Measurements from ENCODE around the gene FBXO34.
"Not testable (repeated sequence)": the region's sequence is repeated elsewhere in the genome, so short reads cannot be mapped to it uniquely, and the experiment has no call there.

The FBXO34 gene

DNA sequence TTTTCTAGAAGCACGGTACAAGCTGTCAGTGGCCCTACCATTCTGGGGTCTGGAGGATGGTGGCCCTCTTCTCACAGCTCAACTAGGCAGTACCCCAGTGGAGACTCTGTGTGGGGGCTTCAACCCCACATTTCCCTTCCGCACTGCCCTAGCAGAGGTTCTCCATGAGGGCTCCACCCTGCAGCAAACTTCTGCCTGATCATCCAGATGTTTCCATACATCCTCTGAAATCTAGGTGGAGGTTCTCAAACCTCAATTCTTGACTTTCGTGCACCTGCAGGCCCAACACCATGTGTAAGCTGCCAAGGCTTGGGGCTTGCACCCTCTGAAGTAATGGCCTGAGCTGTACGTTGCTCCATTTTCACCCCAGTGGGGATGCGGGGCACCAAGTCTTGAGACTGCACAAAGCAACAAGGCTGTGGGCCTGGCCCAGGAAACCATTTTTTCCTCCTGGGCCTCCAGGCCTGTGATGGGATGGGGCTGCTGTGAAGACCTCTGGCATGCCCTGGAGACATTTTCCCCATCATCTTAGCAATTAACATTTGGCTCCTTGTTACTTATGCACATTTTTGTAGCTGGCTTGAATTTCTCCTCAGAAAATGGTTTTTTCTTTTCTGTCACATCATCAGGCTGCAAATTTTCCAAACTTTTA lies 41.3 kb downstream of the FBXO34 start:
- not testable (repeated sequence) for DNase-seq (ENCODE audit: low spot score)

DNA sequence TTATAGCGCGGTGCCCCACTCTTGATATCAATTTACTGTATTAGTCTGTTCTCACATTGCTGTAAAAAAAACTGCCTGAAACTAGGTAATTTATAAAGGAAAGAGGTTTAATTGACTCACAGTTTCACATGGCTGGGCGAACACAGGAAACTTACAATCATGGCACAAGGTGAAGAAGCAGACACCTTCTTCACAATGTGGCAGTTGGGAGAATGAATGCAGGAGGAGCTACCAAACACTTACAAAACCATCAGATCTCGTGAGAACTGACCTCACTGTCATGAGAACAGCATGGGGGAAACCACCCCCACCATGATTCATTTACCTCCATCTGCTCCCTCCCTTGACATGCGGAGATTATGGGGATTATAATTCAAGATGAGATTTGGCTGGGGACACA lies 42.3 kb downstream of the FBXO34 start:
- DNase-seq (ENCODE audit: low spot score): no peak

DNA sequence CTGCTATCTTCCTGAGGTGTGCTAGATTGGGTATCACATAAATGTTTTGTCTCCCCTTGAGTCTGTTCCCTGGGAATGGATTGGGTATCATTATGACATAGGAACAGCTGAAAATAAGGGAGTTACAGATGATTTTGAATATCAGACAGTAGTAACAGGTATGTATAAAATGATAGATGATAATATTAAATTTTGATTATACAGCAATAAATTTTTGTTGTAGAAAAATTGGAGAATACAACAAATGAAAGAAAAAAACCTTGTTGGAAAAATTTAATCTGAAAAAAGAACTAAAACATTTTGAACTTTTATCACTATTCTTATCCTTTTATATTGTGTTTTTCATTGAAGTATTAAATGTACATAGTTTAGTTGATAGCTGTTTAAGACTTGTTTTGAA lies 43.2 kb downstream of the FBXO34 start:
- DNase-seq (ENCODE audit: low spot score): no peak

DNA sequence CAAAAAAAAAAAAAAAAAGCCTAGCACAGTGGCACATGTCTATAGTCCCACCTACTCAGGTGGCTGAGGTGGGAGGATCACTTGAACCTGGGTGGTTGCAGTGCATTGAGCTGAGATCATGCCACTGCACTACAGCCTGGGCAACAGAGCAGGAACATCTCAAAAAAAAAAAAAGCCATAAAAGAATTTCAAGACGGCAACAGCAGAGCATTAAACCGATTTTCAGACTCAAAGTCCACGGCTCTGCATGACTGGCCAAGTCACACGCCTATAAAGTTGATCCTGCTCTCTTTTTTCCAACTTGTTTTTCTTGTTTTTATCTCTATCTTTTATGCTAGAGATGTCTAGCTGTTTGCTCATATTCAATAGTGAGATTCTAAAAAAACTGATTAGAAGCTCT lies 45.3 kb downstream of the FBXO34 start:
- DNase-seq (ENCODE audit: low spot score): no peak

DNA sequence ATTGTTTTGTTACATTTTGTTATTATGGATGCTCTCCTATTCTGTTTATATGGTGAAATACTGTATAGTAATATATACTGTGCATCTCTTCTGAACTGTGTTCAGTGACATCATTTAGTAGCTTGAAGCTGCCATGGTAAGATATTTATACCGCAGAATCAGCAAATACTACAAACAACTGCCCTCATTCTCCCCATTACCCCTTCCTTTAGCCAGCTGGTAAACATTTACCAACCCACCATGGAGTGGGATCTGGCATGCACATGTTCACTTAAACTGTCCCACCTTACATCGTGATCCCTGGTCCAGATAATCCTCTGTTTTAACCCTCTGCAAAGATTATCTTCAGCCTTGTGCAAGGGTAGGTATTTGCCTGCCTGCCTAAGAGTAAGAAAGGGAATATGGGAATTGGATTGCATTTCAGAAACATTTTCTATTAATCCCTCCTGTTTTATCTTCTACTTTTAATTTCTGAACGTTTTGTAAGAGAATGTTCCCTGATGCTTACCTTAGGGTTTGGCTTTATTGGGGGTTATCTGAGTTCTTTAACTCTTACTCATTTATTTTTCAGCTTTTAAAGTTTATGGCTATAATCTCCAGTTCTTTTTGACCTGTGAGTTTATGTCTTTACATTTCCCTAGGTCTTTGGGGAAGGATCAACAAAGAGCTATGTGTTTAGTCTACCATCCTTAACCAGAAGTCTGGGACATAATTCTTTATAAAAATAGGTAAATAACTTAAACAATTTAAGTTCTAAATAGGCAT lies 46.5 kb downstream of the FBXO34 start:
- no peak for DNase-seq (ENCODE audit: low spot score)

DNA sequence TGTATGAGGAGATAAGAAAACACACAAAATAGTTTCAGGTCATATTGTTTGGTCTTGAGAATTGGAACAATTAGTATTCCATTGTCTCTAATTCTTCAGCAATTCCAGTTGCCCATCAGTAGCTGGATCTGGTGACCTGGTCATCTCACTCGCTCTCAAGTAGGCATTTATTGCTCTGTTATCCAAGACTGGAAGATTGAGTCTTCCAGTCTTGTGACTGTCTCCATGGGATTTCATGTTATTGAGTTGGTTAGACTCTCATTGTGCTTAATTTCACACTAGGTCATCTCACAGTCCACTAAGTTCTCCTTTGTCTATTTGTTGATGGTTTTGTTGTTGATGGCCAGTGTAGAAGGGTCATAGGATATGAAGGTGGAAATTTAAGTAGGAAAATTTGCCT lies 47.5 kb downstream of the FBXO34 start:
- no peak for DNase-seq (ENCODE audit: low spot score)

DNA sequence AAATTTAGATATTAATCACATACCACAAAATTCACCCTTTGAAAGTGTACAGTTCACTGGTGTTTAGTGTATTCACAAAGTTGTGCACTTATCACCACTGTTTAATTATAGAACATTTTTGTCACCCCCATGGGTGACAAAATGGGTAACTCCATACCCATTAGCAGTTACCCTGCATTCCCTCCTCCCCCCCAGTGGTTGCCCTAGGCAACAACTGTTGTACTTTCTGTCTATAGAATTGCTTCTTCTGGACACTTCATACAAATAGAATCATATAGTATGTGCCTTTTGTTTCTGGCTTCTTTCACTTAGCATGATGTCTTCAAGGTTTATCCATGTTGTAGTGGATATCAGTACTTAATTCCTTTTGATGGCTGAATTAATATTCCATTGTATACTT lies 52.7 kb downstream of the FBXO34 start:
- DNase-seq (ENCODE audit: low spot score): no peak

DNA sequence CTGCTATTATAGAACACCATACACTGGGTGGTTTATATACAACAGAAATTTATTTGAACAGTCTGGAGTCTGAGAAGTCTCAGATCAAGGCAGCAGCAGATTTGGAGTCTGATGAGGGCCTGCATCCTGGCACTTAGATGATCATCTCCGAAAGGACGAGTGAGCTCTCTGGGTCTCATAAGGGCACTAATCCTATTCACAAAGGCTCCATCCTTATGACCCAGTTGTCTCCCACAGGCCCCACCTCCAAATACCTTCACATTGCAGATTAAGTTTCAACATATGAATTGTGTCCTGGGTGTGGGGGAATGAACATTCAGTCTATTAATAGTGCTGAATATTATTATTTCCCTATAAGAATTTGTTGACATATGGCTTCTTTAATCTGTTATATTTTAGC lies 53.6 kb downstream of the FBXO34 start:
- no peak for DNase-seq (ENCODE audit: low spot score)

DNA sequence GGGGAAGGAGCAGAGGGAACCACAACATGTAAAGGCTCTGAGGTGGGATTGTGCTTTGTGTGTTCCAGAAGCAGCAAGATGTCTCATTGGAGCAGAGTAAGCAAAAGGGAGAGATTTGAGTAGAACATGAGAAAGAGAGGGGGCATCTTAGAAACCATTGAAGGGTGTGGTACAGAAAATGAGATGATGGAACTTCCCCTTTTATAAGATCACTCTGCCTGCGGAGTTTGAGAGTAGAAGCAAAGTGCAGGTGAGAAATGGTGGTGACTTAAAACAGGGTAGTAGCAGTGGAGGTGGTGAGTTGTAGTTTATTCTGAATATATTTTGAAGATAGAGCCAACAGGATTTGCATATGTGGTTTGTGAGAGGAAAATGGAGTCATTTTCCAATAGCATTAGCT lies 56.0 kb downstream of the FBXO34 start:
- no peak for DNase-seq (ENCODE audit: low spot score)

DNA sequence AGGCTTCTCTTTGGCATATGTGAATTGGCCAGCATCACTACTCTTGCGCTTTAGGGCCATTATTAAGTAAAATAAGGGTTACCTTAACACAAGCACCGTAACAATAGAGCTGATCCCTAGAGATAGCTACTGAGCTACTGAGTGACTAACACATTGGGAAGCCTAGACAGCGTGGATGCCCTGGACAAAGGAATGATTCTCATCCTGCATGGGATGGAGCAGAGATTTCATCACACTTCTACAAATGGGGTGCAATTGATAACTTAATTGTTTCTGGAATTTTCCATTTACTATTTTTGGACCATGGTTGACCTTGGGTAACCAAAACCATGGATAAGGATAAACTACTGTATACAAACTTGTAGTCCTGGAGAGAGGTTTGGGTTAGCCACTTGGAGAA lies 57.1 kb downstream of the FBXO34 start:
- no peak for DNase-seq (ENCODE audit: low spot score)

DNA sequence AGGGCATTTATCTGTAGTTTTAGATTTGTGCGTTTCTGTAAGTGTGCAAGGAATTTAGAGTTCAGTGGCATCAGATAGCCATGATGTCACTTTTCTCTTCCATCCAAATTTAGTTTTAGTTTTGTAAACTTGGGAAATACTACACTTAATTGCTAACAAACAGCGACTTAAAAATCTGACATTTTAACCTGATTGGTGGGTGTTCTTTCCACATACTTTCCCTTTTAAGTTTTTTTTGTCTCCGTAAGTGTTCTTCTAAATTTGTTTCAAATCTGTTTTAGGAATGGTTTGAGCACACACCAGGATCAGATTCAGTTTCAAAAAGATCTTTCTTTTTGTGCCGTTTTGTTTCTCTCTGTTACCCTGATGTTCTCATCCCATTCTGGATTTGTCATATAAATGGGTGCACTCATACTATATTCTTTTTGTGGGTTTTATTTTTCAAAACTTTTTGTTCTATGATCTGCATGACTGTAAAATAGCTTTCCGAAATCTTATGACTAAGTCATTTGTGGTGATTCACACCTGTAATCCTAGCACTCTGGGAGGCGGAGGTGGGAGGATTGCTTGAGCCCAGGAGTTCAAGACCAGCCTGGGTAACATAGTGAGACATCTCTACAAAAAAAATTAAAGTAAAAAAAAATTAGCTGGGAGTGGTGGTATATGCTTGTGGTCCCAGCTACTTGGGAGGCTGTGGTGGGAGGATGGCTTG lies 58.9 kb downstream of the FBXO34 start:
- peak; percentile 56 for DNase-seq (ENCODE audit: low spot score)

DNA sequence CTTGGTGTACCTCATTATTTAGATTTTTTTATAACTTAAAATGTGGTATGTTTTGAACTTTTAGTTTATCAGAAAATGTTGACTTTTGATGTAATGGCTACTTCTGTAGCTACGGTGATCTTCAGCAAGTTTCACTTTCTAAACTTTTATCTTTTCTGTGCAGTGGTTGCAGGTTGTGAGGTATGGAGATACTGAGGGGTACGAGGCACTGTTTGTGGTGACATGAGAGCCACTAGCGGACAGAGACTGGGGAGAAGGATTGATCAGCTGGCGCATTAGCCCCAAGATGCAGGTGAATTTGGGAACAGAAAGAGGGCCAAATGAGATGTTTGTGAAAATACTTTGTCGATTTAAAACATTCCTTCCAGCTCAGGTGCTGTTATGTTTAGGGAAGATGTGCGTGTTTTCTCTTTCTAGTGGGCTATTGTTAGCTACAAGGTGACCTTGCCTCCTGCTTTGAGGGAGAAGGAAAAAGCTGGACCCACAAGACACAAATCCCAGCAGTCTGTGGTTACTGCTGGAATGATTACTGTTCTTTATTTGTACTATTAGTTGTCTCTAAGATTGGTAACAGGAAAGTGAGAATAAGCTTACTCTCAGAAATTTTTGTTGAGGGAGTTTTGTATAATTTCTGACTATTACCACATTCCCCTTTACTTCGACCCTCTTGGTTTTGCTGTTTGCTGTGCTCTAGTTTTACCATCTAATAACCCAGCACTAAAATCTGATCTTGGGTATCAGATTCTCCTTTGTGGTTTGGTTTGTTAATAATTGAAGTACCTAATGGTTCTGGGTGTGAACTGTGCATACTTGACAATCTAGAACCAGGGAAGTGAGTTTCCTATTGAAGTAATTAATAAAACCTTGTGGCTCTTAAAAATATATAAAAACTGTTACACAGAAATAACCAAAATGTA lies 61.7 kb downstream of the FBXO34 start:
- peak; percentile 44 for DNase-seq (ENCODE audit: low spot score)

DNA sequence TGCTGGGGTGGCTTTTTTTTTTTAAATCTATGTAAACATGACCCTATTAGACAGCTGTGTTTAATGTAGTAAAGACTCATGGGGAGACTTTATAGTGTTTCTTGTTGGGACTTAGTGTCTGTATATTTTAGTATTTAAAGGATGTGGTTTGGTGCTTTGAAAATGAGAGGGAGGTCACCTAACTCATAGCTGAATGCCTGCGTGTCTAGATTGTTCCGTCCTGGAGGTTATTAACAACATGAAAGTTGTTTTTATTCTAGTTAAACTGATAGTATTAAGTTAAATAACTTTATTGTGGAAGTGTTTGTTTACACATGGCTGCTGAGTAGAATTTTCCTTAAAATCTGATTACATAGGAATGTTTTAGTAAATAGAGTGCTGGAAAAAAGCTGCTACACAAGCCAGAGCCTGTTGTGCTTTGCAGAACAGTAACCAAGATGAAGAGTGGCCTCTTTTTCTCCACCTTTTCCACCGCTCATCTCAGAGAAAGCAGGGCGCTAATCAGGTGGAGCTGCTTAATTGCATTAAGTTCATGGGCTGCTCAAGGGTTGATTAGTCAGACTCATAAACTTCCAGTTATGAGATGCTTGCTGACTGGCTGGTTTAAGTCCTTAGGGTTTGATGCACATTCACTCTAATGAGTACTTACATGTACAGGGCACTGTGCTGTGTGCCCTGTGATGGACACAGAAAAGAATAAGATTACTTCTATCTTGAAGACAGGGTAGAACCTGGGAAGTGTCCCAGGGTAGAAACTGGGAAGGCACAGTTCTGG lies 62.7 kb downstream of the FBXO34 start:
- peak; percentile 51 for DNase-seq (ENCODE audit: low spot score)

DNA sequence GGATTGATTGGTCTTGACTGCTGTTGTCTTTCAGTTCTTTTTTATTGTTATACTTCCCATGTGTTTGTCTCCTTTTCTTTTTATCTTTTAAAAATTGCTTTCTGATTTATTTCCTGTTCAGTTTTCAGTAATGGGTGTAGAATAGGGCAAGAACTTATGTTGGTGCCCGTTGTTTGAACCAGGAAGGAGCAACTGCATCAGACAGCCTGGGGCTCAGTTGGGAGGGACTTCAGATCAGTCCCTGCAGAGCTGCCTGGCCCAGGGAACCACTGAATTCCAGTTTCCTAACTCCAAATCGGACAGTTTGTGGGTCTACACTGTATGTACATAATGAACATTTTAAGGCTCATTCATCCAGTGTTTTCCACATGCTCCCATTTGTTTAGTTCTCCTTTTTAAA lies 64.9 kb downstream of the FBXO34 start:
- no peak for DNase-seq (ENCODE audit: low spot score)

DNA sequence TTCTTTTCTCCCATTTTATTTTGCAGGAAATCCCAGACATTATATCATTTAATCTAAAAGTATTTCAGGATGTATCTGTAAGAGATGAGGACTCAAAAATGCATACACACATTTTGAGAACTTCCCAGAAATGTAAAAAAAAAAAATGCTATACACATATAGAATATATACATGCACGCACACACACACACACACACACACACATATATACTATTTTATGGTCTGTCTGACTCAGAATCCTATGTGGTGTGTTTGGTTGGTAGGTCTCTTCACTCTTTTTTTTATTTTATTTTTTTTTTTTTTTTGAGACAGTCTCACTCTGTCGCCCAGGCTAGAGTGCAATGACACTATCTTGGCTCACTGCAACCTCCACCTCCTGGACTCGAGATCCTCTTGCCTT lies 65.5 kb downstream of the FBXO34 start:
- no peak for DNase-seq (ENCODE audit: low spot score)

DNA sequence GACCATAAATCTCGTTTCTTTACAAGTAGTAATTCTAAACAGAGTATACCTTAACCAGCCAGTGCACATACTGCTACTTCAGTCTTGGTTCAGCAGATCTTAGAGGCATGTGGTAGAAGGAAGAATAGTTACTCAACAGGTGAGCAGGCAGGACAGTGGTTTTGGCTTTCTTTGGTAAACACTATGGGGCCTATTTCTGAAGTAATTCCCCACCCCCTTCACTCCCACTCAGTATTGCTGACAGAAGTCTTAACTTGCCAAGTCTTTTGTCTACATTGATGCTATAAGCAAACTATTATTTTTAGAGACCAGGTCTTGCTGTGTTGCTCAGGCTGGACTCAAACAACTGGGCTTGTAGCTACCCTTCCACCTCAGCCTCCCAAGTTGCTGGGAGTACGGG lies 68.5 kb downstream of the FBXO34 start:
- peak; percentile 47 for DNase-seq (ENCODE audit: low spot score)

DNA sequence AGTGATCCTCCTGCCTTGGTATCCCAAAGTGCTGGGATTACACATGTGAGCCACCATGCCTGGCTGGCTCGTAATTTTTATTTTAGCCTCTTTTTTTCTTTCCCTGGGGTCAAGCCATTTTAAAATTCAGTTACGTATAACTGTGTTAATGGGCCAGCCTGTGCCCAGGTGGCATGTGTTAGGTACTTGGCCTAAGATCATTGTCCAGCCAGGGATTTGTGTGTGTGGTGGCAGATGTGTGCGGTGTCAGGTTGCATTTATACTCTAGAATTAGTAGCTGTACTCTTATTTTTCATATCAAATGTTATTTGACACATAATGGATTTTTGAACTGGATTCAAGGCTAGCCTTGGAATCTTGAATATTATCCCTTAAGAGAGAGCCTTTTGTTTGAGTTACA lies 69.3 kb downstream of the FBXO34 start:
- no peak for DNase-seq (ENCODE audit: low spot score)

DNA sequence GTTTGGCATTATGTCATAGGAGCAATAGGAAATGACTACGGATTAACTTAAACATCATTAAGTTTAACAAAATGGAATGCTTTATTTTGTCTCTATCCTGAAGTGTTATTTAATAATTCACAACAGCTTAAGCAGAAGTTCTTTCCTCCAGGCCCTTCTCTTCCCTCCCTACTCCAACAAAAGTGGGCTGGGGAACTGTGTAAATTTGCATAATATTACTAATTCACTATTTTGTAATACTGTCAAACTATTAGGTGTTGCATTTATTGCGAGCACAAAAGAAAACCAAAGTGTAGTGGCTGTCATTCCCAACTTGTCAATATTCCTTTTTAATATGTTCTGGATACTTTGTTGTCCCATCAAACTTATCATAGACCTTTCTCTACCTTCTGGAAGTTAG lies 70.6 kb downstream of the FBXO34 start:
- DNase-seq (ENCODE audit: low spot score): no peak

DNA sequence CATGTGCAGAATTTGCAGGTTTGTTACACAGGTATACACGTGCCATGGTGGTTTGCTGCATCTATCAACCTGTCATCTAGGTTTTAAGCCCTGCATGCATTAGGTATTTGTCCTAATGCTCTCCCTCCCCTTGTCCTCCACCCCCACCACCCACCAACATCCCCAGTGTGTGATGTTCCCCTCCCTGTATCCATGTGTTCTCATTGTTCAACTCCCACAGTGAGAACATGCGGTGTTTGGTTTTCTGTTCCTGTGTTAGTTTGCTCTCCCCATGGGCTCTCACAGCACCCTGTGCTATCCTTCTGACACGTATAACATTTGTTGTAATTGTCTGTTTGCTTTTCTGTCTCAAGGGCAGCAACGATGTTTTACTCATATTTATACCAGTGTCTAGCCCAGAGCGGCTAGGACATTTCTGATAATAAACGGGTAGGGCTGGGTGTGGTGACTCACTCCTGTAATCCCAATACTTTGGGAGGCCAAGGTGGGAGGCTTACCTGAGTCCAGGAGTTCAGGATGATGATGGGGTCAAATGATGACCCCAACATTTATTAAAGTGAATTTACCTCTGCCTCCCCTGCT lies 73.5 kb downstream of the FBXO34 start:
- not testable (repeated sequence) for DNase-seq (ENCODE audit: low spot score)

DNA sequence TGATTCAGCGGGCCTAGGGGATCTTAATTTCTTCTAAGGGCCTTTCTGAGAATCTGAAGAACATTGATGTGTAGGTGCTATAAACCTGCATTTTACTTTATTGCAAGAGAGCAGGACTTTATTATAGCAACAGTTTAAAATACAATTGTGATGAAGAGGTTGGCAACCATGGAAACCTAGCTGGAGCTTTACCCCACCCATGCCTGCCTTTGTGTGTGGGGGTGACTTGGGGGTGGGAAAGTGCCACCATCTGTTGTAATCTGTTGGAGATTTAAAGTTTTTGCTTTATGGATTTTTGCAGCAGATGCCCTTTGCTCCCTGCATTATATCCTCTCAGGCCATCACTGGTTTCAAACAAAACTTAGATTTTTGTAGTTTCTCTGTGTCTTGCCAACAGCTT lies 75.8 kb downstream of the FBXO34 start:
- DNase-seq (ENCODE audit: low spot score): no peak

DNA sequence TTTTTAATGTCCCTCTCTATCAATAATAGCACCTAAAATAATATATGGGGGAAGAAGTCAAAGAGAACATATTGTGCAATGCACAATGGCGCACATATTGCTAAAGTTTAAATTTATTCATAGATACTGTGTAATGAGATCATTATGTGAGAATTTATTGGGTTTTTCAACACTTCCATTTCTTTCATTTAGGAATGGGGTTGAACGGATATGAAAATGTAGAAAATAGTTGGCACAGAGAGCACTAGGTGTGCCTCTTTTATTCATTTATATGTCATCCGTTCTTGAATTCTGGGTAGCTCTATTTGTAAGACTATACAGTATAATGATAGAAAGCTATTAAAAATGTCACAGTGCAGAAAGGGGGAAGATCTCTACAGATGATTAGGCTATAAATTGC lies 76.5 kb downstream of the FBXO34 start:
- DNase-seq (ENCODE audit: low spot score): no peak

Data from CD4-positive, alpha-beta T cell treated with Interleukin-2 at 100 ng/mL for 4 hours (primary cell).